Smooth muscle cell of the brain vasculature (primary cell): ENCODE measurements around the gene KLHDC10.
"Not testable (repeated sequence)": the region's sequence is repeated elsewhere in the genome, so short reads cannot be mapped to it uniquely, and the experiment has no call there.

ENCODE experiments used
- DNase-seq: peaks from one replicate; pipeline ENCODE4 v3.0.0-alpha.2; 2012; ENCODE audit warnings: low read depth, low spot score

The KLHDC10 gene

DNA sequence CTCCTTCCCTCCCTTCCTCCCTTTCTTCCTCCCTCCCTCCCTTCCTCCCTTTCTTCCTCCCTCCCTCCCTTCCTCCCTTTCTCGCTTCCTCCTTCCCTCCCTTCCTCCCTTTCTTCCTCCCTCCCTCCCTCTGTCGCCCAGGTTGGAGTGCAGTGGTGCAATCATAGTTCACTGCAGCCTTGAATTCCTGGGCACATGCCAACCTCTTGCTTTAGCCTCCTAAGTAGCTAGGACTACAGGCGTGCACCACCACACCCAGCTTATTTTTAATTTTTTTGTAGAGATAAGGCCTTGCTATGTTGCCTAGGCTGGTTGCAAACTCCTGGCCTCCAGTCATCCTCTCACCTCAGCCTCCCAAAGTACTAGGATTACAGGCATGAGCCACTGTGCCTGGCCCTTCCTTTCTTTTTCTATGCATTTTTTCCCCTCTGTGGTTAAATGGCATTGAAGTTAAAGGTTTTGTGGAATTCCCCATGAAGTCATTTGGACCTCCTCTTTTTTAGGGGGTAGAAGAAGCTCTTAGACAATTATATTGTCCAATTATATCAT is 9.6 kb downstream of the KLHDC10 start:
- DNase-seq: no peak

GRCh38 chr7:130083497-130083896 is 13.2 kb downstream of the KLHDC10 start:
- DNase-seq: not testable (repeated sequence)

DNA sequence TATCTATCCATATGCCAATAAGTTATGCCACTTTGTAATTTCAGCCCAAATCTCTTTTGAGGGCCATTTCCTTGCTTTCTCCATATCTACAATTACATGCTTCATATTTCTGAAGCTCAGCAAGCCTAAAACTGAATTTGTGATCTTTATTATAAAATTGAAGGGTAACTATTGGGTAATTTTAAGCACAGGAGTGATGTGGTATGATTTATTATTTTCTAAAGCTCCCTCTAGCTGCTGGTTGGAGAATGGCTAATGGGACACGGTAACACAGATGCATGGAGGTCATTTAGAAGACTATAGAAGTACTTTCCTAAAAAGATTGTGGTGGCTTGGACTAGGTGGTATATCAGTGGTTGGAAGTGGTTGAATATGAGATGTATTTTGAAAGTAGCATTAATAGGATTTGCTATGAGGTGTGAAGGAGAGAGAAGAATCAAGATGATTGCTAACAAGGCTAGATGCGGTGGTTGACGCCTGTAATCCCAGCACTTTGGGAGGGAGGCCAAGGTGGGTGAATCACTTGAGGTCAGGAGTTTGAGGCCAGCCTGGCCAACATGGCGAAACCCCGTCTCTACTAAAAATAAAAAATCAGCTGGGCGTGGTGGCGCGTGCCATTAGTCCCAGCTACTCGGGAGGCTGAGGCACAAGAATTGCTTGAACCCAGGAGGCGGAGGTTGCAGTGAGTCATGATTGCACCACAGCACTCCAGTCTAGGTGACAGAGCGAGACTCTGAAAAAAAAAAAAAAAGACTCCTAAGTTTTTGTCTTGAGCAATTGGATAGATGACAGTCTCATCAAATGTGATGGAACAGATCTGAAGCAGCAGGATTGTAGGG is 13.9 kb downstream of the KLHDC10 start:
- no peak for DNase-seq

DNA sequence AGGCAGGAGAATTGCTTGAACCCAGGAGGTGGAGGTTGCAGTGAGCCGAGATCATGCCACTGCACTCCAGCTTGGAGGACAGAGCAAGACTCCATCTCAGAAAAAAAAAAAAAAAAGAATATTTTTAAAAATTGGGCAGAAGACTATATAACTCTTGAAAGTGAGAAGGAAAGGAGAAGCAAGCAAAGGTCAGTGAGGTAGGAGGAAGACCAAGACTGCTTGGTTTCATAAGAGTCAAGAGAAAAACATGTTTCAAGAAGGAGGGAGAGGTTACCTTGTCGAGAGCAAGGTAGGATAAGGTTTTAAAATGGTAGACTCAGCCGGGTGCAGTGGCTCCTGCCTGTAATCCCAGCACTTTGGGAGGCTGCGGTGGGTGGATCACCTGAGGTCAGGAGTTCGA is 14.9 kb downstream of the KLHDC10 start:
- not testable (repeated sequence) for DNase-seq

- no peak for DNase-seq
Observed at GRCh38 chr7:130086938-130087337, 16.6 kb downstream of the KLHDC10 start.

GRCh38 chr7:130087364-130087763 is 17.0 kb downstream of the KLHDC10 start:
- no peak for DNase-seq

GRCh38 chr7:130090745-130091532 is 20.6 kb downstream of the KLHDC10 start:
- no peak for DNase-seq

DNA sequence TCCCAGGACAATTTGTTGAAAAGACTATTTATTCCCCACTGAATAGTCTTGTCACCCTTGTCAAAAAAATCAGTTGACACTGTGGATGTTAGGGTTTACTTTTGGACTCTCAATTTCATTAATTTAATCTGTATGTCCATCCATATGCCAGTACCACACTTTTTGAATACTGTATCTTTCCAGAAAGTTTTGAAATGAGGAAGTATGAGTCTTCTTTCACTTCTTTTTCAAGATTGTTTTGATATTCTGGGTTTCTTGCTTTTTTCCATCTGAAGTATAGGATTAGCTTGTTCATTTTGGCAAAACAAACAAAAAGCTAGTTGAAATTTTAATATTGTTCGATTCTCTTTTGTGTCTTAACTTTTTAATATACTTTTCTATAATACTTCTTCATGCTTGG is 21.7 kb downstream of the KLHDC10 start:
- DNase-seq: no peak

DNA sequence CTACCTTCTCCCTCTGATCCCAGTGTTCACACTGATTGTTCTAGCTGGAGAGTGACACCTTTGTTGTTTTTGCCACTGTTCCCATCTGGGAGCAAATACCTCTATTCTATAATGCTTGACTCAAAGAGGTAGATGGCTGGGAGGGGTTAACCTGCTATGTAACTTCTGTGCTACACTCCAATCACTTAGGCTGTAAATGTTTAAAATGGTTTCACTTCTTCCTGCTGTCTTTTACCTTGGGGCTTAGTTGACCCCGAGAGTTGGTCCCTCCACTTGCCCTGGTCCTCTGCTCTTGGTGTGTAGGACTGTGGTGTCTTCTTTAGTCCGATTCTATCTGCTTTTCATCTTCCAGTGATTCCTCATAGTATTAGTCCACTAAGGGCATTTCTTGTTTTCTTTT is 22.3 kb downstream of the KLHDC10 start:
- no peak for DNase-seq

DNA sequence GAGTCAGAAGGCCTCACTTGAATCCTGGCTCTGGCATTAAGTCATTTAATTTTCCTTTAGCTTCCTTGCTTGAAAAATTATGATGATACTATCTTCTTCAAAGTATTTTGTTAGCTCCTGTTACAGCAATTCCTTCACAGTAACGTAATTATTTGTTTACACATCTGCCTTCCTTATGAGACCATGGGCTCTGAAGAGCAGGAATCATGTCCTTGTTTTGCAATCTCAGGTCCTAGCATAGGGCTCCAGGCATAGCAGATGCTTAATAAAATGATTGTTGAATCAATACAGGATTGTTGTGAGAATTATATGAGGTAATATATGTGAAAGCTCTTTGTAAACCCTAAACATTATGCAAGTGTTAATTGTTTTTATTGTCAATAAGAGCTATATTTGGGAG is 25.5 kb downstream of the KLHDC10 start:
- no peak for DNase-seq

DNA sequence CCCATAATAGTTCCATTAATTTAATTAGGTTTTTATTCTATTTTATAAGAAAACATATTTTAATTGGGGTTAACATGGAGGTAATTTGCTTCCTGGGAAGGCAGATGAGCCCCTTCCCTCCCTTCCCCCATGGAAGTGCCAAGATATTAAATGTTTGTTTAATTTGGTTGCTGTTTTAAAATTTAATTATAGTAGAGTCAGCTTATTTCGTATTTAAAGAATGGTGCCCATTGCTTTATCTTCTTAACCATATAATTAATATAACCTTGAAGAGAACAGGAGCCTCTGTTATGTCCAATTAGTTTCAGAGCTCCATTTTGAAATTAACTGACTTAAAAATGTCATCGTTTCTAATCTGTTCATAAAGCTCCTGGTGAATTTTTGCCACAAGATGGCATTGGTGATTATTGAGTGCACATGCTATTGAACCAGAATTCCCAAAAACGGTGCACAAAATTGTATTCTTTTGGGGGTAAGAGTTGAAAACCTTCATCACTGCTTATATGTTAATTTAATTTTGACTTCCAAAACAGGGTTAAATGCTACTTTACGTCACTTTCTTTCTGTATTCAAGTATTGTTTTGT is 26.0 kb downstream of the KLHDC10 start:
- no peak for DNase-seq

DNA sequence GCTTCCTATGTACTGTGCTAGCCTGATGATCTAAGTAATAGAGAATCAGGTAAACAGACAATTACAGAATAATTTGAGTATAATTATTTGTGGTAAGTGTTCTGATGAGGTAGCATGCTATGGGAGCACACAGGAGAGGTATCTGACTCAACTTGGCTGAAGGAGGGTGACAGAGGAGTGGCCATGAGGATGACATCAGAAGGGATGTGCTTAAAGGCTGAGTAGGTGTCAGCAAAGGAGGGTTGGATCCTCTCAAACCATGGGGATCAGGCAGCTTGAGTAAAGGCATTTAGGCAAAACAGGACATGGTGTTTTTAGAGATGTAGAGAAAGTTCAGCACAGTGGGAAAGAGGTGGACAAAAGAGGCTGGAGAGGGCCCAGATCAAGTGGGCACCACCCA is 29.0 kb downstream of the KLHDC10 start:
- DNase-seq: no peak

DNA sequence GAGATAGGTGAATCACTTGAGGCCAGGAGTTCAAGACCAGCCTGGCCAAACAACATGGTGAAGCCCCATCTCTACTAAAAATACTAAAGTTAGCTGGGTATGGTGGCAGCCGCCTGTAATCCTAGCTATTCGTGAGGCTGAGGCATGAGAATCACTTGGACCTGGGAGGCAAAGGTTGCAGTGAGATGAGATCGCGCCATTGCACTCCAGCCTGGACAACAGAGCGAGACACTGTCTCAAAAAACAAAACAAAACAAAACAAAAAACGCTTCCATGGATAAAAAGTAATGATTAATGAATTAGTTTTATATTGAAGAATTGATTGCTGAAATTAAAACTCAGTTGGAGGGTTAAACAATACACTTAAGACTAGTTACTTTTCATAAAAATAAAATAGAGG is 32.3 kb downstream of the KLHDC10 start:
- DNase-seq: no peak

DNA sequence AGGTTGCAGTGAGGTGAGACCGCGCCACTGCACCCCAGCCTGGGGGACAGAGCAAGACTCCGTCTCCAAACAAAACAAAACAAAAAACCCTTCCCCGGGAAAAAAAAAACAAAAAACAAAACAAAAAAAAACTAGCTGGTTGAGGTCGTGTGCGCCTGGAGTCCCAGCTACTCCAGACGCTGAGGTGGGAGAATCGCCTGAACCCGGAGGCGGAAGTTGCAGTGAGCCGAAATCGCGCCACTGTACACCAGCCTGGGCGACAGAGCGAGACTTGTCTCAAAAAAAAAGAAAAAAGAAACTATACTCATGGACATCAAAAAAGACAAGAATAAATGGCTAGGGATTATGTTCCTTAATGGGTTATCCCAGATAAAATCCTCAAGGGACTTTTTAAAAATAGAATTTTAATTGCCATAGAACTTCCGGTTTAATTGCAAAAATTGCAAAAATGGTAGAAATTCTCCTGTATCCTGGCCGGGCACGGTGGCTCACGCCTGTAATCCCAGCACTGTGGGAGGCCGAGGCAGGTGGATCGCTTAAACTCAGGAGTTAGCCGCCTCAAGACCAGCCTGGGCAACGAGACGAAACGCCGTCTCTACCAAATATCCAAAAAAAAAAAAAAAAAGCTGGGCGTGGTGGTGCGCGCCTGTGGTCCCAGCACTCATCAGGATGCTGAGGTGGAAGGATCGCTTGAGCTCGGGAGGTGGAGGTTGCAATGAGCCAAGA is 37.8 kb downstream of the KLHDC10 start:
- no peak for DNase-seq

DNA sequence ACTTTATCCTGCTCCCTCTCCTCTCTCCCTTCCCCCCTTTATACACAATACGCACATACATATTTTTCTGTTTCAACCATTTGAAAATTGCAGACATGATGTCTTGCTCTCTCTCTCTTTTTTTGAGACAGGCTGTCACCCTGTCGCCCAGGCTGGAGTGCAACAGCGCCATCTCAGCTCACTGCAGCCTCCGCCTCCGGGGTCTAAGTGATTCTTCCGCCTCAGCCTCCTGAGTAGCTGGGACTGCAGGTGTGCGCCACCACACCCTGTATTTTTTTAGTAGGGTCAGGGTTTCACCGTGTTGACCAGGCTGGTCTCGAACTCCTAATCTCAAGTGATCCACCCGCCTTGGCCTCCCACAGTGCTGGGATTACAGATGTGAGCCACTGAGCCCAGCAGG is 38.5 kb downstream of the KLHDC10 start:
- DNase-seq: no peak

- no peak for DNase-seq
Observed at GRCh38 chr7:130112093-130112492, 41.8 kb downstream of the KLHDC10 start.

GRCh38 chr7:130112662-130113425 is 42.5 kb downstream of the KLHDC10 start:
- no peak for DNase-seq

GRCh38 chr7:130113426-130113805 is 43.1 kb downstream of the KLHDC10 start:
- not testable (repeated sequence) for DNase-seq

DNA sequence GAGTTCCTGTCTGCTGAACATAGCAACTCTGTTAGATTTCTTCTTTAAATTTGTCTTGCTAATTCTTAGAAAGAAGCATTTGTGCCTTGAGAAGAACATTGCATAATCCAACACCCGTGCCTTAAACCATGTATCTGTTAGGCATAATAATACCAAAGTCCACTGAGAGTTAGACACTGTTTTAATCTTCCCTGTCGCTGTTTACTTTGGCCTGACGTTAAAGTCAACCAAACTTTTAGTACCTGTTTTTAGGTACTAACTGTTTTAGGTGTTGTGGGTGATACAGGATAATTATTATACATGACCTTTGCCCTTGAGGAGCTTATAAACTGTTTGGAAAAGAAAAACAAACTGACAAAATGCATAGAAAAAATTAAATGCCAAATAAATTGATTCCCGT is 43.6 kb downstream of the KLHDC10 start:
- DNase-seq: no peak

GRCh38 chr7:130114374-130114773 is 44.0 kb downstream of the KLHDC10 start:
- DNase-seq: no peak

- no peak for DNase-seq
Observed at GRCh38 chr7:130114776-130115175, 44.4 kb downstream of the KLHDC10 start.
